ENCODE results near the gene TAAR8.
A peak's percentile ranks its signal among the peaks of the same experiment; 100 is the strongest.
"Not testable (repeated sequence)": the region's sequence is repeated elsewhere in the genome, so short reads cannot be mapped to it uniquely, and the experiment has no call there.

The TAAR8 gene

GRCh38 chr6:132515386-132515785, 37.1 kb upstream of the TAAR8 start:
- no peaks in the 10 kb centered on the region for H3K36me3 ChIP-seq (ENCODE audit: control insufficient read depth, low read depth, low read length)

GRCh38 chr6:132520953-132521352, 31.5 kb upstream of the TAAR8 start:
- Histone ChIP-seq H3K27me3 (ENCODE audit: control insufficient read depth, insufficient read depth, low read length) (no peaks in the 10 kb centered on the region), H3K36me3 (ENCODE audit: control insufficient read depth, low read depth, low read length) (no peaks in the 10 kb centered on the region), H3K9ac (ENCODE audit: low read length) (no peak overlapping the region), H3K4me1 (ENCODE audit: control insufficient read depth, low read depth, low read length) (peaks cover 4% of the 10 kb centered on the region), H3K9me3 (ENCODE audit: control insufficient read depth, low read depth, low read length) (no peaks in the 10 kb centered on the region), H3K4me3 (ENCODE audit: low read length) (no peak overlapping the region), H3K27ac (ENCODE audit: low read length) (no peak overlapping the region)

More at GRCh38 chr6:132515386-132515785, 37.1 kb upstream of the TAAR8 start:
- H3K27me3 ChIP-seq (ENCODE audit: control insufficient read depth, insufficient read depth, low read length): no peaks in the 10 kb centered on the region
- no peak overlapping the region for H3K4me3 ChIP-seq (ENCODE audit: low read length)
- no peaks in the 10 kb centered on the region for H3K9me3 ChIP-seq (ENCODE audit: control insufficient read depth, low read depth, low read length)
- H3K9ac ChIP-seq (ENCODE audit: low read length): no peak overlapping the region
- H3K4me1 ChIP-seq (ENCODE audit: control insufficient read depth, low read depth, low read length): peaks cover 8% of the 10 kb centered on the region
- no peak overlapping the region for H3K27ac ChIP-seq (ENCODE audit: low read length)

- H3K9me3 ChIP-seq (ENCODE audit: control insufficient read depth, low read depth, low read length): no peaks in the 10 kb centered on the region
- no peaks in the 10 kb centered on the region for H3K27me3 ChIP-seq (ENCODE audit: control insufficient read depth, insufficient read depth, low read length)
- H3K27ac ChIP-seq (ENCODE audit: low read length): no peak overlapping the region
- no peak overlapping the region for H3K4me3 ChIP-seq (ENCODE audit: low read length)
- H3K9ac ChIP-seq (ENCODE audit: low read length): no peak overlapping the region
- peaks cover 12% of the 10 kb centered on the region for H3K4me1 ChIP-seq (ENCODE audit: control insufficient read depth, low read depth, low read length)
- H3K36me3 ChIP-seq (ENCODE audit: control insufficient read depth, low read depth, low read length): no peaks in the 10 kb centered on the region
Observed at GRCh38 chr6:132524646-132525045, 27.8 kb upstream of the TAAR8 start.

GRCh38 chr6:132525866-132526265, 26.6 kb upstream of the TAAR8 start:
- Histone ChIP-seq H3K4me3 (ENCODE audit: low read length) (no peak overlapping the region), H3K27ac (ENCODE audit: low read length) (no peak overlapping the region), H3K4me1 (ENCODE audit: control insufficient read depth, low read depth, low read length) (peaks cover 12% of the 10 kb centered on the region), H3K27me3 (ENCODE audit: control insufficient read depth, insufficient read depth, low read length) (no peaks in the 10 kb centered on the region), H3K9ac (ENCODE audit: low read length) (no peak overlapping the region), H3K36me3 (ENCODE audit: control insufficient read depth, low read depth, low read length) (no peaks in the 10 kb centered on the region), H3K9me3 (ENCODE audit: control insufficient read depth, low read depth, low read length) (no peaks in the 10 kb centered on the region)

- Histone ChIP-seq H3K9me3 (ENCODE audit: control insufficient read depth, low read depth, low read length) (no peaks in the 10 kb centered on the region), H3K4me3 (ENCODE audit: low read length) (no peak overlapping the region), H3K27me3 (ENCODE audit: control insufficient read depth, insufficient read depth, low read length) (no peaks in the 10 kb centered on the region), H3K27ac (ENCODE audit: low read length) (no peak overlapping the region), H3K4me1 (ENCODE audit: control insufficient read depth, low read depth, low read length) (peaks cover 12% of the 10 kb centered on the region), H3K9ac (ENCODE audit: low read length) (no peak overlapping the region), H3K36me3 (ENCODE audit: control insufficient read depth, low read depth, low read length) (no peaks in the 10 kb centered on the region)
Observed at GRCh38 chr6:132526461-132526860, 26.0 kb upstream of the TAAR8 start.

- Histone ChIP-seq H3K27me3 (ENCODE audit: control insufficient read depth, insufficient read depth, low read length) (no peaks in the 10 kb centered on the region), H3K9ac (ENCODE audit: low read length) (no peak overlapping the region), H3K9me3 (ENCODE audit: control insufficient read depth, low read depth, low read length) (no peaks in the 10 kb centered on the region), H3K36me3 (ENCODE audit: control insufficient read depth, low read depth, low read length) (no peaks in the 10 kb centered on the region), H3K4me3 (ENCODE audit: low read length) (no peak overlapping the region), H3K27ac (ENCODE audit: low read length) (no peak overlapping the region), H3K4me1 (ENCODE audit: control insufficient read depth, low read depth, low read length) (peaks cover 12% of the 10 kb centered on the region)
Observed at GRCh38 chr6:132527791-132528190, 24.7 kb upstream of the TAAR8 start.

- Histone ChIP-seq H3K4me1 (ENCODE audit: control insufficient read depth, low read depth, low read length) (peaks cover 12% of the 10 kb centered on the region), H3K9me3 (ENCODE audit: control insufficient read depth, low read depth, low read length) (no peaks in the 10 kb centered on the region), H3K4me3 (ENCODE audit: low read length) (peak overlapping the region; percentile 44), H3K9ac (ENCODE audit: low read length) (no peak overlapping the region), H3K27me3 (ENCODE audit: control insufficient read depth, insufficient read depth, low read length) (no peaks in the 10 kb centered on the region), H3K27ac (ENCODE audit: low read length) (no peak overlapping the region), H3K36me3 (ENCODE audit: control insufficient read depth, low read depth, low read length) (no peaks in the 10 kb centered on the region)
Observed at GRCh38 chr6:132530293-132530974, 22.0 kb upstream of the TAAR8 start.

GRCh38 chr6:132534546-132534945, 17.9 kb upstream of the TAAR8 start:
- H3K4me1 ChIP-seq (ENCODE audit: control insufficient read depth, low read depth, low read length); H3K9ac ChIP-seq (ENCODE audit: low read length); H3K36me3 ChIP-seq (ENCODE audit: control insufficient read depth, low read depth, low read length); H3K27ac ChIP-seq (ENCODE audit: low read length); H3K4me3 ChIP-seq (ENCODE audit: low read length); H3K9me3 ChIP-seq (ENCODE audit: control insufficient read depth, low read depth, low read length); H3K27me3 ChIP-seq (ENCODE audit: control insufficient read depth, insufficient read depth, low read length): not testable (repeated sequence)

- H3K27ac ChIP-seq (ENCODE audit: low read length): no peak overlapping the region
- H3K4me1 ChIP-seq (ENCODE audit: control insufficient read depth, low read depth, low read length): no peaks in the 10 kb centered on the region
- H3K27me3 ChIP-seq (ENCODE audit: control insufficient read depth, insufficient read depth, low read length): no peaks in the 10 kb centered on the region
- no peak overlapping the region for H3K9ac ChIP-seq (ENCODE audit: low read length)
- no peaks in the 10 kb centered on the region for H3K36me3 ChIP-seq (ENCODE audit: control insufficient read depth, low read depth, low read length)
- H3K9me3 ChIP-seq (ENCODE audit: control insufficient read depth, low read depth, low read length): no peaks in the 10 kb centered on the region
- no peak overlapping the region for H3K4me3 ChIP-seq (ENCODE audit: low read length)
Observed at GRCh38 chr6:132537145-132537544, 15.3 kb upstream of the TAAR8 start.

GRCh38 chr6:132537977-132538376, 14.5 kb upstream of the TAAR8 start, which contains the start of gene TAAR9:
Gene TAAR9 (plus strand): TSS chr6:132538277. CDS start chr6:132538290, 13 bp downstream.
- Histone ChIP-seq H3K9ac (ENCODE audit: low read length) (no peak within 1 kb of the TSS), H3K27me3 (ENCODE audit: control insufficient read depth, insufficient read depth, low read length) (no peaks in the 10 kb centered on the region), H3K27ac (ENCODE audit: low read length) (no peak within 1 kb of the TSS), H3K36me3 (ENCODE audit: control insufficient read depth, low read depth, low read length) (no peaks in the 10 kb centered on the region), H3K4me1 (ENCODE audit: control insufficient read depth, low read depth, low read length) (no peaks in the 10 kb centered on the region), H3K9me3 (ENCODE audit: control insufficient read depth, low read depth, low read length) (no peaks in the 10 kb centered on the region), H3K4me3 (ENCODE audit: low read length) (no peak within 1 kb of the TSS)

- Histone ChIP-seq H3K9ac (ENCODE audit: low read length) (no peak overlapping the region), H3K9me3 (ENCODE audit: control insufficient read depth, low read depth, low read length) (no peaks in the 10 kb centered on the region), H3K27ac (ENCODE audit: low read length) (no peak overlapping the region), H3K4me1 (ENCODE audit: control insufficient read depth, low read depth, low read length) (peaks cover 7% of the 10 kb centered on the region), H3K36me3 (ENCODE audit: control insufficient read depth, low read depth, low read length) (no peaks in the 10 kb centered on the region), H3K27me3 (ENCODE audit: control insufficient read depth, insufficient read depth, low read length) (no peaks in the 10 kb centered on the region), H3K4me3 (ENCODE audit: low read length) (no peak overlapping the region)
Observed at GRCh38 chr6:132544826-132545225, 7.6 kb upstream of the TAAR8 start.

- Histone ChIP-seq H3K9ac (ENCODE audit: low read length) (no peak overlapping the region), H3K36me3 (ENCODE audit: control insufficient read depth, low read depth, low read length) (no peaks in the 10 kb centered on the region), H3K4me3 (ENCODE audit: low read length) (no peak overlapping the region), H3K9me3 (ENCODE audit: control insufficient read depth, low read depth, low read length) (no peaks in the 10 kb centered on the region), H3K4me1 (ENCODE audit: control insufficient read depth, low read depth, low read length) (peaks cover 12% of the 10 kb centered on the region), H3K27me3 (ENCODE audit: control insufficient read depth, insufficient read depth, low read length) (no peaks in the 10 kb centered on the region), H3K27ac (ENCODE audit: low read length) (no peak overlapping the region)
Observed at GRCh38 chr6:132548746-132549463, 3.6 kb upstream of the TAAR8 start.

Measured in iPS-18a (cell line).